Activated naive CD8-positive, alpha-beta T cell treated with anti-CD3 and anti-CD28 coated beads, Interleukin-2, amount 50 U/mL, for 24 hours (primary cell): ENCODE results near the gene UBTFL1.

Experiments
- ATAC-seq: fragments of 150-1000 bp; cut with Tn5 transposase; one replicate; pipeline ENCODE4 v1.10.0; 2021
- DNase-seq: peaks from one replicate; pipeline ENCODE4 v3.0.0; 2021
- H3K27ac Mint-ChIP-seq: one replicate; pipeline ENCODE4 v1.8.0; 2021; ENCODE audit warnings: mild to moderate bottlenecking, mixed read lengths
- H3K27me3 Mint-ChIP-seq: one replicate; pipeline ENCODE4 v1.8.0; 2021; ENCODE audit warnings: mixed read lengths
- H3K36me3 Mint-ChIP-seq: one replicate; pipeline ENCODE4 v1.8.0; 2021; ENCODE audit warnings: low read depth, mixed read lengths
- H3K4me1 Mint-ChIP-seq: one replicate; pipeline ENCODE4 v1.8.0; 2021; ENCODE audit warnings: mixed read lengths
- H3K4me3 Mint-ChIP-seq: one replicate; pipeline ENCODE4 v1.8.0; 2021; ENCODE audit warnings: mild to moderate bottlenecking, moderate library complexity, mixed read lengths
- H3K9me3 Mint-ChIP-seq: one replicate; pipeline ENCODE4 v1.8.0; 2021; ENCODE audit warnings: mixed read lengths

Gene UBTFL1

DNA sequence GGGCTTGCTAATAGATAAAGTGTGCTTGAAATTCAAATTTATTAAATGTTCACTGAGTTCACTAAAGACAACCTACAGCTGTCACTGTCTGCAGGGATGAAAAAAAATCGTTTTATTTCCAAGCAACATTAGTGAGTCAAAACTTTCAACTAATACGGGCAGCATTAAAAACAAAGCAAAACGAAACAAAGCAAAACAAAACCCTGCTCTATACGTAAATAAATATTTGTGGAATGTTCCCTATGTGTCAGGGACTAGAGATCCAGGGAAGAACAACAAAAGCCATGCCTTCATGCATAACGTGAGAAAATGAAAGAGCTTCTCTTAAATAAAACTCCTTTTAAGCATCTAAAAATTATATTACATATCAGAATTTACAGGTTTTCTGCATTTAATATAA is 49.3 kb downstream of the UBTFL1 start:
- Mint-ChIP-seq H3K27me3 (peaks cover 43% of the 10 kb centered on the region), H3K4me3 (no peak overlapping the region), H3K9me3 (no peaks in the 10 kb centered on the region), H3K4me1 (peaks cover 14% of the 10 kb centered on the region), H3K36me3 (no peaks in the 10 kb centered on the region), H3K27ac (no peak overlapping the region)
- DNase-seq (no peak), ATAC-seq (no peak)
